PC-3 (cell line): Measurements from ENCODE around the gene GIGYF2. TPM values are rescaled to one million over a fixed set of nuclear protein-coding genes. Genes with fewer than 3 reads are reported as not detected.
A peak's percentile ranks its signal among the peaks of the same experiment; 100 is the strongest.

Experiments
- ATAC-seq: fragments of 200-7000 bp; cut with Tn5 transposase; 2 replicates; pipeline ENCODE4 v1.9.1; 2020; ENCODE audit warnings: mild to moderate bottlenecking, moderate library complexity
- BruUV-seq: library from RNA; stranded (reverse); fragments of 400-500 nt; replicated peaks from 2 replicates; lab custom pipeline; 2021; lab: Mats Ljungman, UMichigan
- CTCF ChIA-PET: fragments of 300-600 bp; sonication (Branson Sonifier 250); formaldehyde crosslinking; loops from one replicate; lab custom pipeline; 2022; ENCODE audit warnings: antibody characterized with exemption; lab: Charles Lee
- POLR2A ChIA-PET: fragments of 300-600 bp; sonication (Branson Sonifier 250); formaldehyde crosslinking; loops from one replicate; lab custom pipeline; 2022; ENCODE audit warnings: antibody characterized with exemption; ENCODE audit not compliant: unreplicated experiment; lab: Charles Lee
- DNase-seq: peaks from one replicate; pipeline ENCODE4 v3.0.0-alpha.2; 2015
- H2AFZ ChIP-seq: fragments of 300-600 bp; sonication (generic); 2 replicates; pipeline ENCODE4 v1.6.0; 2016; ENCODE audit warnings: antibody characterized with exemption, low read length
- H3F3A ChIP-seq: fragments of 300-600 bp; sonication (generic); one replicate; pipeline ENCODE4 v1.6.0; 2017; ENCODE audit warnings: antibody characterized with exemption, low read length, control low read depth, mild to moderate bottlenecking; ENCODE audit not compliant: unreplicated experiment
- H3K27ac ChIP-seq: fragments of 300-600 bp; sonication (generic); 2 replicates; pipeline ENCODE4 v1.5.1; 2016; ENCODE audit warnings: mild to moderate bottlenecking, low read length
- H3K27me3 ChIP-seq: fragments of 300-600 bp; sonication (generic); 2 replicates; pipeline ENCODE4 v1.6.1; 2016; ENCODE audit warnings: low read length, mixed read lengths
- H3K36me3 ChIP-seq: fragments of 300-600 bp; sonication (generic); 2 replicates; pipeline ENCODE4 v1.6.1; 2016; ENCODE audit warnings: low read depth, mixed run types, low read length, mixed read lengths
- H3K4me1 ChIP-seq: fragments of 300-600 bp; sonication (generic); 2 replicates; pipeline ENCODE4 v1.5.1; 2016; ENCODE audit warnings: low read length; ENCODE audit not compliant: insufficient read depth
- H3K4me2 ChIP-seq: fragments of 300-600 bp; sonication (generic); 2 replicates; pipeline ENCODE4 v1.6.0; 2016; ENCODE audit warnings: low read length
- H3K4me3 ChIP-seq: fragments of 300-600 bp; sonication (generic); 2 replicates; pipeline ENCODE4 v1.5.1; 2016; ENCODE audit warnings: mild to moderate bottlenecking, low read length, mixed read lengths
- H3K79me2 ChIP-seq: fragments of 300-600 bp; sonication (generic); 2 replicates; pipeline ENCODE4 v1.6.1; 2017; ENCODE audit warnings: low read length, mixed read lengths
- H3K9ac ChIP-seq: fragments of 300-600 bp; sonication (generic); 2 replicates; pipeline ENCODE4 v1.6.0; 2016; ENCODE audit warnings: mild to moderate bottlenecking, low read length
- H3K9me2 ChIP-seq: fragments of 300-600 bp; sonication (generic); replicated peaks from 2 replicates; pipeline ENCODE4 v1.6.1; 2016; ENCODE audit warnings: mixed run types, low read length, mixed read lengths
- H3K9me3 ChIP-seq: fragments of 300-600 bp; sonication (generic); 2 replicates; pipeline ENCODE4 v1.6.1; 2016; ENCODE audit warnings: low read length, mixed read lengths
- H4K20me1 ChIP-seq: fragments of 300-600 bp; sonication (generic); 2 replicates; pipeline ENCODE4 v1.6.1; 2016; ENCODE audit warnings: low read length, mixed read lengths
- EZH2 ChIP-seq: fragments of 300-600 bp; sonication (generic); IDR thresholded peaks from one replicate; pipeline ENCODE4 v1.6.1; 2017; ENCODE audit warnings: antibody characterized with exemption, mild to moderate bottlenecking, low read length; ENCODE audit not compliant: unreplicated experiment
- EZH2phosphoT487 ChIP-seq: fragments of 300-600 bp; sonication (generic); IDR thresholded peaks from 2 replicates; pipeline ENCODE4 v1.6.1; 2018; ENCODE audit warnings: mild to moderate bottlenecking, antibody characterized with exemption, low read length, borderline replicate concordance
- intact Hi-C: fragments of 100-400 bp; cut with micrococcal nuclease; formaldehyde crosslinking; loops from 2 replicates; pipeline ENCODE4 v1.9.0; 2023
- total RNA-seq: library from RNA; depleted of rRNA; stranded (reverse); fragments of >200 nt; gene quantifications from 2 replicates; pipeline ENCODE4 v1.2.3, GENCODE V29; 2014
- TF ChIP-seq, protein P1 (sequence below): fragments of 300-600 bp; sonication (generic); conservative IDR thresholded peaks from 2 replicates; pipeline ENCODE4 v1.5.1; 2017; ENCODE audit warnings: antibody characterized with exemption, low read depth, mild to moderate bottlenecking, low read length

The GIGYF2 gene
- total RNA-seq, 1 experiment from 2014 or later: 41.3 TPM

DNA sequence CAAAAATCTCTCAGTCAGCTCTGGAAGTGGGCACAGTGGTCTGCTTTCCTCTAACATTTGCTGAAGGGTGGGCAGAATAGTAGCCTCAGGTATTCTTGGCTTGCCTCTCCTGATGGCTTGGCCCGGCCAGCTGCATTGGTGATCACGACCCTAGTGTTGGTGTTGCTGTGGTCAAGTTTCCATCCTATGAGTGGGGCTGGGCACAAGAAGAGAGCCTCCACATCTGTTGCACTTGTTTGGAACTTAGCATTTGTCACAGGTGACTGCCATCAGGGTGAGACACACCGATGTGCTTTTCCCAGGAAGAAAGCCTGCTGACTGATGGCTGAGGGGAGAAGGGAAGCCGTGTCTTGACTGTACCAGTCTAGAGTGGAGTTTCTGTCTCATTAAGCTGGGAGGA is 139.8 kb downstream of the GIGYF2 start:
- Histone ChIP-seq H3K36me3 (peaks cover 36% of the 10 kb centered on the region), H3K9ac (no peak overlapping the region), H3K4me3 (no peak overlapping the region), H2AFZ (no peak overlapping the region), H3K9me2 (no peaks in the 10 kb centered on the region), H3K27me3 (no peaks in the 10 kb centered on the region), H3K4me1 (peaks cover 12% of the 10 kb centered on the region), H3K27ac (no peak overlapping the region), H3K9me3 (no peaks in the 10 kb centered on the region), H3K4me2 (no peak overlapping the region), H3F3A (no peaks in the 10 kb centered on the region), H4K20me1 (peaks cover 5% of the 10 kb centered on the region; the same call in 1 of the 2 replicates), H3K79me2 (no peaks in the 10 kb centered on the region)
- no peak for DNase-seq
- no TSS peak for BruUV-seq
- ChIA-PET CTCF (interaction anchor here (0.6 kb wide), 1 partner anchor 80 kb away, joined by 4 read pairs; no protein-coding TSS in a partner anchor), POLR2A (no interaction called here)
- no peak for ATAC-seq
- TF ChIP-seq, protein P1, sequence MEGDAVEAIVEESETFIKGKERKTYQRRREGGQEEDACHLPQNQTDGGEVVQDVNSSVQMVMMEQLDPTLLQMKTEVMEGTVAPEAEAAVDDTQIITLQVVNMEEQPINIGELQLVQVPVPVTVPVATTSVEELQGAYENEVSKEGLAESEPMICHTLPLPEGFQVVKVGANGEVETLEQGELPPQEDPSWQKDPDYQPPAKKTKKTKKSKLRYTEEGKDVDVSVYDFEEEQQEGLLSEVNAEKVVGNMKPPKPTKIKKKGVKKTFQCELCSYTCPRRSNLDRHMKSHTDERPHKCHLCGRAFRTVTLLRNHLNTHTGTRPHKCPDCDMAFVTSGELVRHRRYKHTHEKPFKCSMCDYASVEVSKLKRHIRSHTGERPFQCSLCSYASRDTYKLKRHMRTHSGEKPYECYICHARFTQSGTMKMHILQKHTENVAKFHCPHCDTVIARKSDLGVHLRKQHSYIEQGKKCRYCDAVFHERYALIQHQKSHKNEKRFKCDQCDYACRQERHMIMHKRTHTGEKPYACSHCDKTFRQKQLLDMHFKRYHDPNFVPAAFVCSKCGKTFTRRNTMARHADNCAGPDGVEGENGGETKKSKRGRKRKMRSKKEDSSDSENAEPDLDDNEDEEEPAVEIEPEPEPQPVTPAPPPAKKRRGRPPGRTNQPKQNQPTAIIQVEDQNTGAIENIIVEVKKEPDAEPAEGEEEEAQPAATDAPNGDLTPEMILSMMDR: no peak
- intact Hi-C loops: no loop called here

DNA sequence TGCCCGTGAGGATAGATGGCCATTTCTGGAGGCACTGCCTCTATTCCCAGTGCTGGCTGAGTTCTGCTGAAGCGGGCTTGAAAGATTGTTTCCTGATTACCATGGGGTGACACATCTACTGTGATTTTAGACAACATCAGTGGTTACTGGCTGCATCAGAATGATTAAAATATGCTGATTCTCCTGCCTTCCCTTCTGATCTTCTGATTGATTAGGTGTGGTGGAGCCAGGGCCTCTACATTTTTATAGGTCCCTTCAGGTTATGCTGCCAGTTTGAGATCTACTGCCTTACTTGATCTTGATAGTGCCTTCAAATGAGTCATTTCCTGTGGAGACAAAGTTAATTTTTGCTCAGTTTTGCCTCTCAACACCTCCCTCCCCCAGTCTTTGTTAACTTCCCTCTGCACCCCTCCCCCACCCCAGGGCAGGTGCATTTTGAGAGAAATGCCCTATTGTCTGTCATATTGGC is 141.3 kb downstream of the GIGYF2 start:
- H3K27ac ChIP-seq: no peak overlapping the region

DNA sequence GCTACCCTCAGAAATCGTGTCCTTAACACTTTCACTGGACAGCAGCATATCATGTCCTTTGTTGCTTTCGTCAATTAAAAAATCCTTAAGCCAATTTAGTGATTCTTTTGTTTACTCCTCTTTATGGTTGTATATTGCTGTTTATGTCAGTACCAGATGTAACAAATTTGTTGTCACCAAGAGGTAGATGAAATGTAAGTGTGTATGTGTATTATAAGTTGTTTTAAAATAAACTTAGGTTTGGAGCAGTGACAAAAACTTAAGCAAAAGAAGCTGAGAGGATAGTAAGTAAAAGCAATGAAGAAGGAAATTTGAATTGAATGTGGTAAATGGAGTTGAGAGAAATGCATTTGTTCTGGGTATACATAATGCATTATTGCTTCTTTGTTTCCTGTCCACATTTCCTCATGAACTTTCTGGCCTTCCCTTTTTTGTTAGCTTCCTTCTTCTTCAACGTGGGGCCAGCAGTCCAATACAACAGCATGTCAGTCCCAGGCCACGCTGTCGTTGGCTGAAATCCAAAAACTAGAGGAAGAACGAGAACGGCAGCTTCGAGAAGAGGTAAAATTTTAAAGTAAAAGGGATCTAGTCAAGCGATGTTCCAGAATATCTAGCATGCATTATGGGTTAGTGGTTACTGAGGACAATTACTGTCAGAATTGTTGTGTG is 142.4 kb downstream of the GIGYF2 start:
- no peak for ATAC-seq
- intact Hi-C loops: no loop called here
- H3K4me1 ChIP-seq: peaks cover 12% of the 10 kb centered on the region
- H2AFZ ChIP-seq: no peak overlapping the region
- no peaks in the 10 kb centered on the region for H3K27me3 ChIP-seq
- H4K20me1 ChIP-seq: peaks cover 5% of the 10 kb centered on the region; the same call in 1 of the 2 replicates
- H3K9me2 ChIP-seq: no peaks in the 10 kb centered on the region
- H3K79me2 ChIP-seq: no peaks in the 10 kb centered on the region
- H3K36me3 ChIP-seq: peaks cover 38% of the 10 kb centered on the region
- H3K27ac ChIP-seq: no peak overlapping the region
- TF ChIP-seq, protein P1: no peak
- TF ChIP-seq EZH2phosphoT487 (no peak), EZH2 (no peak)
- no peak overlapping the region for H3K9ac ChIP-seq
- BruUV-seq: no TSS peak
- H3K4me2 ChIP-seq: no peak overlapping the region
- H3K4me3 ChIP-seq: no peak overlapping the region
- no peaks in the 10 kb centered on the region for H3K9me3 ChIP-seq
- ChIA-PET POLR2A (no interaction called here), CTCF (no interaction called here)
- DNase-seq: no peak
- no peaks in the 10 kb centered on the region for H3F3A ChIP-seq

More for the DNA sequence above, 141.3 kb downstream of the GIGYF2 start:
- DNase-seq (peak; percentile 30), ATAC-seq (peak; percentile 58)
- ChIA-PET CTCF (no interaction called here), POLR2A (no interaction called here)
- no peaks in the 10 kb centered on the region for H3K27me3 ChIP-seq
- peaks cover 12% of the 10 kb centered on the region for H3K4me1 ChIP-seq
- H2AFZ ChIP-seq: no peak overlapping the region
- H4K20me1 ChIP-seq: peaks cover 5% of the 10 kb centered on the region; the same call in 1 of the 2 replicates
- no peaks in the 10 kb centered on the region for H3K9me2 ChIP-seq
- peaks cover 34% of the 10 kb centered on the region for H3K36me3 ChIP-seq
- no peak overlapping the region for H3K4me2 ChIP-seq
- TF ChIP-seq EZH2: no peak
- no peak overlapping the region for H3K4me3 ChIP-seq
- intact Hi-C loops: no loop called here
- BruUV-seq: no TSS peak
- no peak overlapping the region for H3K9ac ChIP-seq
- no peaks in the 10 kb centered on the region for H3K79me2 ChIP-seq
- H3F3A ChIP-seq: no peaks in the 10 kb centered on the region
- no peaks in the 10 kb centered on the region for H3K9me3 ChIP-seq
